Glomerular endothelial cell (primary cell): Measurements from ENCODE around the gene MTMR4. TPM values are rescaled to one million over a fixed set of nuclear protein-coding genes. Genes with fewer than 3 reads are reported as not detected.
"Not testable (repeated sequence)": the region's sequence is repeated elsewhere in the genome, so short reads cannot be mapped to it uniquely, and the experiment has no call there.

Experiments
- DNase-seq: peaks from one replicate; pipeline ENCODE4 v3.0.0-alpha.2; 2011; ENCODE audit warnings: low read depth, low spot score; ENCODE audit errors: extremely low read depth
- total RNA-seq: library from RNA; depleted of rRNA; stranded (reverse); fragments of >200 nt; gene quantifications from 2 replicates; pipeline ENCODE4 v1.2.3, GENCODE V29; 2015

The MTMR4 gene
- total RNA-seq, 1 donor from 2014 or later = 38.4 TPM

GRCh38 chr17:58527306-58527705 is 12.9 kb upstream of the MTMR4 start:
- DNase-seq = no peak

GRCh38 chr17:58525239-58525638 is 10.8 kb upstream of the MTMR4 start:
- DNase-seq = no peak

GRCh38 chr17:58521680-58522079 is 7.2 kb upstream of the MTMR4 start:
- no peak for DNase-seq

GRCh38 chr17:58520843-58521430 is 6.5 kb upstream of the MTMR4 start:
- DNase-seq = no peak

GRCh38 chr17:58517928-58518609 is 3.6 kb upstream of the MTMR4 start:
- DNase-seq = peak; percentile 94

- DNase-seq = no peak
These were observed 3.0 kb upstream of the MTMR4 start for GRCh38 chr17:58517378-58517927.

- DNase-seq = no peak
These were observed 2.4 kb upstream of the MTMR4 start for GRCh38 chr17:58516644-58517377.

- no peak for DNase-seq
These were observed 848 bp upstream of the MTMR4 start for GRCh38 chr17:58515286-58515685.

- DNase-seq = no peak
These were observed 326 bp upstream of the MTMR4 start for GRCh38 chr17:58514770-58515157.

- DNase-seq = no peak
These were observed 1.0 kb downstream of the MTMR4 start for GRCh38 chr17:58513267-58513964.

GRCh38 chr17:58510075-58510474 is 4.4 kb downstream of the MTMR4 start:
- DNase-seq = no peak

GRCh38 chr17:58508341-58509067 is 5.9 kb downstream of the MTMR4 start:
- no peak for DNase-seq

GRCh38 chr17:58507123-58507634 is 7.3 kb downstream of the MTMR4 start:
- DNase-seq = no peak

- no peak for DNase-seq
These were observed 7.9 kb downstream of the MTMR4 start for GRCh38 chr17:58506354-58507080.

GRCh38 chr17:58504826-58505351 is 9.5 kb downstream of the MTMR4 start:
- DNase-seq = no peak

GRCh38 chr17:58503866-58504265 is 10.6 kb downstream of the MTMR4 start:
- no peak for DNase-seq

GRCh38 chr17:58503134-58503533 is 11.3 kb downstream of the MTMR4 start:
- DNase-seq = not testable (repeated sequence)

- no peak for DNase-seq
These were observed 13.0 kb downstream of the MTMR4 start for GRCh38 chr17:58501451-58501850.

- DNase-seq = no peak
These were observed 16.1 kb downstream of the MTMR4 start for GRCh38 chr17:58498177-58498828.
